ENCODE results near the gene CACNG5.

Gene CACNG5

GRCh38 chr17:66789961-66790437, 44.9 kb upstream of the CACNG5 start:
- no peak overlapping the region for H3K4me3 ChIP-seq (ENCODE audit: low read depth, low read length)
- no peak overlapping the region for H4K8ac ChIP-seq (ENCODE audit: low read depth, low read length)
- H2BK5ac ChIP-seq (ENCODE audit: low read depth, low read length, poor library complexity) = no peak overlapping the region

GRCh38 chr17:66790501-66791061, 44.3 kb upstream of the CACNG5 start:
- Histone ChIP-seq H2AFZ (ENCODE audit: insufficient read depth, low read length, poor library complexity) (no peak overlapping the region), H3K4me1 (ENCODE audit: control insufficient read depth in 1 of 2, insufficient read depth in 2 of 2, low read length in 2 of 2) (no peaks in the 10 kb centered on the region), H3K9ac (ENCODE audit: low read length) (no peak overlapping the region), H3K14ac (ENCODE audit: low read length) (no peak overlapping the region), H3K27ac (ENCODE audit: low read depth, low read length) (no peak overlapping the region), H2AK5ac (ENCODE audit: low read length) (no peak overlapping the region), H3K36me3 (ENCODE audit: control insufficient read depth in 1 of 2, insufficient read depth in 2 of 2, low read length in 2 of 2) (no peaks in the 10 kb centered on the region), H3K18ac (ENCODE audit: low read length) (no peak overlapping the region), H3K23ac (ENCODE audit: low read length) (no peak overlapping the region), H3K4me3 (ENCODE audit: low read depth, low read length) (no peak overlapping the region), H2BK12ac (ENCODE audit: low read length) (no peak overlapping the region), H4K8ac (ENCODE audit: low read depth, low read length) (no peak overlapping the region), H2BK5ac (ENCODE audit: low read depth, low read length, poor library complexity) (no peak overlapping the region), H3K27me3 (ENCODE audit: insufficient read depth, low read length) (no peaks in the 10 kb centered on the region), H4K91ac (ENCODE audit: low read depth, low read length) (no peak overlapping the region), H3K79me2 (ENCODE audit: control insufficient read depth, insufficient read depth, low read length, poor library complexity) (no peaks in the 10 kb centered on the region), H3K79me1 (ENCODE audit: low read length) (no peaks in the 10 kb centered on the region), H2BK120ac (ENCODE audit: insufficient read depth, low read length, poor library complexity) (no peak overlapping the region), H4K12ac (ENCODE audit: low read depth, low read length) (no peak overlapping the region), H3K9me3 (ENCODE audit: insufficient read depth, low read depth, low read length) (no peaks in the 10 kb centered on the region), H3K4ac (ENCODE audit: low read depth, low read length) (no peak overlapping the region), H3K4me2 (ENCODE audit: low read length) (no peak overlapping the region)
- WGBS (ENCODE audit: extremely low coverage, insufficient coverage, insufficient read length) = no CpG with 5 or more reads among the region's 11 CpGs
- DNase-seq = no peak

More at GRCh38 chr17:66789961-66790437, 44.9 kb upstream of the CACNG5 start:
- Histone ChIP-seq H2AK5ac (ENCODE audit: low read length) (no peak overlapping the region), H3K14ac (ENCODE audit: low read length) (no peak overlapping the region), H3K79me1 (ENCODE audit: low read length) (no peaks in the 10 kb centered on the region), H4K91ac (ENCODE audit: low read depth, low read length) (no peak overlapping the region), H3K27ac (ENCODE audit: low read depth, low read length) (no peak overlapping the region), H3K23ac (ENCODE audit: low read length) (no peak overlapping the region), H3K36me3 (ENCODE audit: control insufficient read depth in 1 of 2, insufficient read depth in 2 of 2, low read length in 2 of 2) (no peaks in the 10 kb centered on the region), H3K4me1 (ENCODE audit: control insufficient read depth in 1 of 2, insufficient read depth in 2 of 2, low read length in 2 of 2) (no peaks in the 10 kb centered on the region), H2BK12ac (ENCODE audit: low read length) (no peak overlapping the region), H3K9me3 (ENCODE audit: insufficient read depth, low read depth, low read length) (no peaks in the 10 kb centered on the region), H3K4ac (ENCODE audit: low read depth, low read length) (no peak overlapping the region), H3K27me3 (ENCODE audit: insufficient read depth, low read length) (no peaks in the 10 kb centered on the region), H3K9ac (ENCODE audit: low read length) (no peak overlapping the region), H2AFZ (ENCODE audit: insufficient read depth, low read length, poor library complexity) (no peak overlapping the region), H3K79me2 (ENCODE audit: control insufficient read depth, insufficient read depth, low read length, poor library complexity) (no peaks in the 10 kb centered on the region), H4K12ac (ENCODE audit: low read depth, low read length) (no peak overlapping the region), H3K18ac (ENCODE audit: low read length) (no peak overlapping the region), H3K4me2 (ENCODE audit: low read length) (no peak overlapping the region), H2BK120ac (ENCODE audit: insufficient read depth, low read length, poor library complexity) (no peak overlapping the region)
- no CpG with 5 or more reads among the region's 7 CpGs for WGBS (ENCODE audit: extremely low coverage, insufficient coverage, insufficient read length)
- no peak for DNase-seq

GRCh38 chr17:66791347-66791746, 43.6 kb upstream of the CACNG5 start:
- H3K27me3 ChIP-seq (ENCODE audit: insufficient read depth, low read length) = no peaks in the 10 kb centered on the region
- H3K79me2 ChIP-seq (ENCODE audit: control insufficient read depth, insufficient read depth, low read length, poor library complexity) = no peaks in the 10 kb centered on the region
- H4K91ac ChIP-seq (ENCODE audit: low read depth, low read length) = no peak overlapping the region
- H3K23ac ChIP-seq (ENCODE audit: low read length) = no peak overlapping the region
- H3K36me3 ChIP-seq (ENCODE audit: control insufficient read depth in 1 of 2, insufficient read depth in 2 of 2, low read length in 2 of 2) = no peaks in the 10 kb centered on the region
- no peak overlapping the region for H4K8ac ChIP-seq (ENCODE audit: low read depth, low read length)
- H2BK5ac ChIP-seq (ENCODE audit: low read depth, low read length, poor library complexity) = no peak overlapping the region
- no peak overlapping the region for H4K12ac ChIP-seq (ENCODE audit: low read depth, low read length)
- H3K4me1 ChIP-seq (ENCODE audit: control insufficient read depth in 1 of 2, insufficient read depth in 2 of 2, low read length in 2 of 2) = no peaks in the 10 kb centered on the region
- no peak overlapping the region for H3K9ac ChIP-seq (ENCODE audit: low read length)
- no peak overlapping the region for H3K4me2 ChIP-seq (ENCODE audit: low read length)
- no peak for DNase-seq
- no peak overlapping the region for H2AK5ac ChIP-seq (ENCODE audit: low read length)
- no peaks in the 10 kb centered on the region for H3K79me1 ChIP-seq (ENCODE audit: low read length)
- no peak overlapping the region for H2AFZ ChIP-seq (ENCODE audit: insufficient read depth, low read length, poor library complexity)
- H3K14ac ChIP-seq (ENCODE audit: low read length) = no peak overlapping the region
- no peak overlapping the region for H3K18ac ChIP-seq (ENCODE audit: low read length)
- no peak overlapping the region for H3K27ac ChIP-seq (ENCODE audit: low read depth, low read length)
- no peak overlapping the region for H2BK120ac ChIP-seq (ENCODE audit: insufficient read depth, low read length, poor library complexity)
- H3K4me3 ChIP-seq (ENCODE audit: low read depth, low read length) = no peak overlapping the region
- WGBS (ENCODE audit: extremely low coverage, insufficient coverage, insufficient read length) = no CpG with 5 or more reads among the region's 15 CpGs
- H2BK12ac ChIP-seq (ENCODE audit: low read length) = no peak overlapping the region
- H3K4ac ChIP-seq (ENCODE audit: low read depth, low read length) = no peak overlapping the region
- H3K9me3 ChIP-seq (ENCODE audit: insufficient read depth, low read depth, low read length) = no peaks in the 10 kb centered on the region

GRCh38 chr17:66793814-66794213, 41.1 kb upstream of the CACNG5 start:
- no peak overlapping the region for H3K14ac ChIP-seq (ENCODE audit: low read length)
- no peak for DNase-seq
- H3K4me2 ChIP-seq (ENCODE audit: low read length) = no peak overlapping the region
- H3K18ac ChIP-seq (ENCODE audit: low read length) = no peak overlapping the region
- no peak overlapping the region for H2BK5ac ChIP-seq (ENCODE audit: low read depth, low read length, poor library complexity)
- H2BK120ac ChIP-seq (ENCODE audit: insufficient read depth, low read length, poor library complexity) = no peak overlapping the region
- no peak overlapping the region for H4K91ac ChIP-seq (ENCODE audit: low read depth, low read length)
- no peak overlapping the region for H2AK5ac ChIP-seq (ENCODE audit: low read length)
- no peak overlapping the region for H3K9ac ChIP-seq (ENCODE audit: low read length)
- H3K27ac ChIP-seq (ENCODE audit: low read depth, low read length) = no peak overlapping the region
- H3K79me2 ChIP-seq (ENCODE audit: control insufficient read depth, insufficient read depth, low read length, poor library complexity) = no peaks in the 10 kb centered on the region
- no peak overlapping the region for H4K12ac ChIP-seq (ENCODE audit: low read depth, low read length)
- no peak overlapping the region for H3K4me3 ChIP-seq (ENCODE audit: low read depth, low read length)
- H3K4ac ChIP-seq (ENCODE audit: low read depth, low read length) = no peak overlapping the region
- H3K79me1 ChIP-seq (ENCODE audit: low read length) = no peaks in the 10 kb centered on the region
- WGBS (ENCODE audit: extremely low coverage, insufficient coverage, insufficient read length) = no CpG with 5 or more reads among the region's 3 CpGs
- peaks cover 3% of the 10 kb centered on the region for H3K9me3 ChIP-seq (ENCODE audit: insufficient read depth, low read depth, low read length)
- no peak overlapping the region for H2BK12ac ChIP-seq (ENCODE audit: low read length)
- H3K36me3 ChIP-seq (ENCODE audit: control insufficient read depth in 1 of 2, insufficient read depth in 2 of 2, low read length in 2 of 2) = no peaks in the 10 kb centered on the region
- H2AFZ ChIP-seq (ENCODE audit: insufficient read depth, low read length, poor library complexity) = no peak overlapping the region
- no peak overlapping the region for H4K8ac ChIP-seq (ENCODE audit: low read depth, low read length)
- H3K4me1 ChIP-seq (ENCODE audit: control insufficient read depth in 1 of 2, insufficient read depth in 2 of 2, low read length in 2 of 2) = no peaks in the 10 kb centered on the region
- H3K27me3 ChIP-seq (ENCODE audit: insufficient read depth, low read length) = no peaks in the 10 kb centered on the region
- H3K23ac ChIP-seq (ENCODE audit: low read length) = no peak overlapping the region

Measured in trophoblast cell (in vitro differentiated cells and primary cell).